ENCODE measurements around the gene TPM2. TPM values are rescaled to one million over a fixed set of nuclear protein-coding genes. Genes with fewer than 3 reads are reported as not detected.
"Not testable (repeated sequence)": the region's sequence is repeated elsewhere in the genome, so short reads cannot be mapped to it uniquely, and the experiment has no call there.

Gene TPM2
- total RNA-seq, 1 donor from 2014 or later, result 174 TPM

- H3F3A ChIP-seq (ENCODE audit: low read depth), result peaks cover 17% of the 10 kb centered on the region
- no peak for DNase-seq (ENCODE audit: low spot score)
- peaks cover 14% of the 10 kb centered on the region for H3K27me3 Mint-ChIP-seq (ENCODE audit: insufficient read depth, low read depth)
- H3K4me1 ChIP-seq, result peaks cover 17% of the 10 kb centered on the region
- no peak overlapping the region for H3K4me3 Mint-ChIP-seq
- no peaks in the 10 kb centered on the region for H3K36me3 ChIP-seq
- TF ChIP-seq EZH2phosphoT487 (IDR thresholded peaks at IDR 0.05) (no peak), EZH2 (IDR thresholded peaks at IDR 0.05) (no peak), CTCF (IDR thresholded peaks at IDR 0.05) (no peak)
- H4K20me1 ChIP-seq (ENCODE audit: low read depth), result no peaks in the 10 kb centered on the region
- H2AFZ ChIP-seq (replicated peaks), result no peak overlapping the region
- no peak overlapping the region for H3K4me2 ChIP-seq
- no peak overlapping the region for H3K9ac ChIP-seq
- H3K79me2 ChIP-seq (ENCODE audit: low read depth), result no peaks in the 10 kb centered on the region
- H3K9me3 ChIP-seq (ENCODE audit: low read depth), result no peaks in the 10 kb centered on the region
- no peaks in the 10 kb centered on the region for H3K36me3 Mint-ChIP-seq
- H3K27ac Mint-ChIP-seq, result no peak overlapping the region
- peaks cover 22% of the 10 kb centered on the region for H3K4me1 Mint-ChIP-seq
- H3K9me3 Mint-ChIP-seq, result no peaks in the 10 kb centered on the region
- H3K27me3 ChIP-seq, result peaks cover 14% of the 10 kb centered on the region
- no peak overlapping the region for H3K27ac ChIP-seq
- no peak overlapping the region for H3K4me3 ChIP-seq
These were observed 40.0 kb downstream of the TPM2 start for GRCh38 chr9:35649431-35650340.

- peaks cover 14% of the 10 kb centered on the region for H3K27me3 ChIP-seq
- H3K79me2 ChIP-seq (ENCODE audit: low read depth), result no peaks in the 10 kb centered on the region
- no peaks in the 10 kb centered on the region for H4K20me1 ChIP-seq (ENCODE audit: low read depth)
- peak overlapping the region; percentile 78 for H2AFZ ChIP-seq (replicated peaks)
- peak overlapping the region; percentile 80 for H3K4me2 ChIP-seq
- peaks cover 17% of the 10 kb centered on the region for H3K4me1 ChIP-seq
- H3K27ac ChIP-seq, result no peak overlapping the region
- peaks cover 16% of the 10 kb centered on the region for H3K27me3 Mint-ChIP-seq (ENCODE audit: insufficient read depth, low read depth)
- H3K4me3 ChIP-seq, result peak overlapping the region; percentile 63
- no peak for TF ChIP-seq EZH2 (IDR thresholded peaks at IDR 0.05)
- TF ChIP-seq CTCF (IDR thresholded peaks at IDR 0.05), result peak; percentile 79
- H3K36me3 ChIP-seq, result no peaks in the 10 kb centered on the region
- no peaks in the 10 kb centered on the region for H3K9me3 ChIP-seq (ENCODE audit: low read depth)
- H3K9me3 Mint-ChIP-seq, result no peaks in the 10 kb centered on the region
- H3K4me3 Mint-ChIP-seq, result peak overlapping the region; percentile 90
- peak; percentile 96 for DNase-seq (ENCODE audit: low spot score)
- no peak overlapping the region for H3K9ac ChIP-seq
- H3K27ac Mint-ChIP-seq, result peak overlapping the region; percentile 62
- peaks cover 22% of the 10 kb centered on the region for H3K4me1 Mint-ChIP-seq
- H3F3A ChIP-seq (ENCODE audit: low read depth), result peaks cover 17% of the 10 kb centered on the region
- H3K36me3 Mint-ChIP-seq, result peaks cover under 1% of the 10 kb centered on the region
These were observed 43.0 kb downstream of the TPM2 start for GRCh38 chr9:35646533-35647265.

- H3F3A ChIP-seq (ENCODE audit: low read depth), result peaks cover 17% of the 10 kb centered on the region
- H3K9me3 Mint-ChIP-seq, result peaks cover 3% of the 10 kb centered on the region
- peak overlapping the region; percentile 80 for H3K4me2 ChIP-seq
- no peak overlapping the region for H3K9ac ChIP-seq
- TF ChIP-seq CTCF (IDR thresholded peaks at IDR 0.05) (peak; percentile 36), EZH2 (IDR thresholded peaks at IDR 0.05) (no peak)
- H4K20me1 ChIP-seq (ENCODE audit: low read depth), result no peaks in the 10 kb centered on the region
- H3K9me3 ChIP-seq (ENCODE audit: low read depth), result no peaks in the 10 kb centered on the region
- peaks cover 4% of the 10 kb centered on the region for H3K36me3 Mint-ChIP-seq
- peak; percentile 73 for DNase-seq (ENCODE audit: low spot score)
- H3K4me1 Mint-ChIP-seq, result peaks cover 26% of the 10 kb centered on the region
- H3K4me3 Mint-ChIP-seq, result peak overlapping the region; percentile 90
- no peaks in the 10 kb centered on the region for H3K36me3 ChIP-seq
- peaks cover 14% of the 10 kb centered on the region for H3K27me3 ChIP-seq
- H3K4me1 ChIP-seq, result peaks cover 17% of the 10 kb centered on the region
- H3K79me2 ChIP-seq (ENCODE audit: low read depth), result no peaks in the 10 kb centered on the region
- H3K4me3 ChIP-seq, result peak overlapping the region; percentile 63
- H3K27ac Mint-ChIP-seq, result peak overlapping the region; percentile 62
- peaks cover 13% of the 10 kb centered on the region for H3K27me3 Mint-ChIP-seq (ENCODE audit: insufficient read depth, low read depth)
- H2AFZ ChIP-seq (replicated peaks), result peak overlapping the region; percentile 75
- H3K27ac ChIP-seq, result no peak overlapping the region
These were observed 43.6 kb downstream of the TPM2 start for GRCh38 chr9:35646153-35646532.

GRCh38 chr9:35645736-35646135 lies 44.0 kb downstream of the TPM2 start:
- DNase-seq (ENCODE audit: low spot score); H3K9me3 ChIP-seq (ENCODE audit: low read depth); H3K27ac Mint-ChIP-seq; H3K27ac ChIP-seq; H3K79me2 ChIP-seq (ENCODE audit: low read depth); H3K36me3 ChIP-seq; H3K36me3 Mint-ChIP-seq; H3K9me3 Mint-ChIP-seq; H4K20me1 ChIP-seq (ENCODE audit: low read depth); H3K9ac ChIP-seq: not testable (repeated sequence)
- peaks cover 17% of the 10 kb centered on the region for H3F3A ChIP-seq (ENCODE audit: low read depth)
- H3K4me2 ChIP-seq, result peak overlapping the region; percentile 80
- Mint-ChIP-seq H3K4me1 (peaks cover 26% of the 10 kb centered on the region), H3K4me3 (peak overlapping the region; percentile 90), H3K27me3 (ENCODE audit: insufficient read depth, low read depth) (peaks cover 13% of the 10 kb centered on the region)
- H2AFZ ChIP-seq (replicated peaks), result peak overlapping the region; percentile 75
- H3K27me3 ChIP-seq, result peaks cover 14% of the 10 kb centered on the region
- H3K4me3 ChIP-seq, result peak overlapping the region; percentile 63
- H3K4me1 ChIP-seq, result peaks cover 13% of the 10 kb centered on the region

All from neural progenitor cell (in vitro differentiated cells).